Right atrium auricular region (tissue), 2 donors: ENCODE data around the gene FEN1. TPM values are rescaled to one million over a fixed set of nuclear protein-coding genes. Genes with fewer than 3 reads are reported as not detected.

ENCODE experiments used
- DNase-seq: peaks from one replicate; pipeline ENCODE4 v3.0.0-alpha.2; 2019; ENCODE audit warnings: low spot score
- H3K27ac ChIP-seq, 2 donors: fragments of 200-600 bp; sonication (generic); 1 replicate in 1 of 2; 2 replicates in 1 of 2; pipeline ENCODE4 v1.5.1; 2016 to 2019
- H3K27me3 ChIP-seq, 2 donors: fragments of 200-600 bp; sonication (generic); one replicate each; pipeline versions ENCODE4 v1.5.1 to v1.6.0; 2017 to 2019
- H3K36me3 ChIP-seq: fragments of 200-600 bp; sonication (generic); one replicate; pipeline ENCODE4 v1.5.1; 2016
- H3K4me1 ChIP-seq, 2 donors: fragments of 200-600 bp; sonication (generic); one replicate each; pipeline versions ENCODE4 v1.5.1 to v1.6.0; 2017 to 2019
- H3K4me3 ChIP-seq, 2 donors: fragments of 200-600 bp; sonication (generic); 1 replicate in 1 of 2; 2 replicates in 1 of 2; pipeline ENCODE4 v1.5.1; 2017 to 2019; ENCODE audit warnings: mild to moderate bottlenecking in 1 of 2, moderate library complexity in 1 of 2
- H3K9me3 ChIP-seq, 2 donors: fragments of 200-600 bp; sonication (generic); one replicate each; pipeline ENCODE4 v1.5.1; 2019
- CTCF ChIP-seq, 2 donors: fragments of 200-600 bp; sonication (generic); IDR thresholded peaks; one replicate each; pipeline ENCODE4 v1.5.1; 2019; ENCODE audit warnings: antibody characterized with exemption in 2 of 2
- total RNA-seq, 2 donors: library from RNA; depleted of rRNA; stranded (reverse); fragments of >200 nt; gene quantifications; one replicate each; pipeline ENCODE4 v1.1.0, GENCODE V29; 2016

FEN1 gene
- total RNA-seq, 2 donors from 2014 or later = 3.7 to 4.0 TPM

GRCh38 chr11:61771985-61772455, 20.7 kb upstream of the FEN1 start:
- H3K9me3 ChIP-seq = no peaks in the 10 kb centered on the region
- peaks cover 0 to 2% of the 10 kb centered on the region in 2 donors for H3K4me1 ChIP-seq
- no peak overlapping the region for H3K27ac ChIP-seq
- no peaks in the 10 kb centered on the region for H3K36me3 ChIP-seq
- H3K27me3 ChIP-seq = no peaks in the 10 kb centered on the region
- no peak for TF ChIP-seq CTCF (IDR thresholded peaks at IDR 0.05)
- DNase-seq = no peak
- no peak overlapping the region for H3K4me3 ChIP-seq

GRCh38 chr11:61773356-61773755, 19.4 kb upstream of the FEN1 start:
- Histone ChIP-seq H3K36me3 (no peaks in the 10 kb centered on the region), H3K27ac (no peak overlapping the region), H3K4me3 (no peak overlapping the region), H3K27me3 (no peaks in the 10 kb centered on the region), H3K9me3 (no peaks in the 10 kb centered on the region), H3K4me1 (peaks cover 0 to 10% of the 10 kb centered on the region in 2 donors)
- no peak for TF ChIP-seq CTCF (IDR thresholded peaks at IDR 0.05)
- no peak for DNase-seq

GRCh38 chr11:61773809-61774208, 18.9 kb upstream of the FEN1 start:
- DNase-seq = no peak
- Histone ChIP-seq H3K36me3 (no peaks in the 10 kb centered on the region), H3K4me1 (peaks cover 0 to 10% of the 10 kb centered on the region in 2 donors), H3K27me3 (no peaks in the 10 kb centered on the region), H3K27ac (no peak overlapping the region), H3K9me3 (no peaks in the 10 kb centered on the region), H3K4me3 (no peak overlapping the region)
- TF ChIP-seq CTCF (IDR thresholded peaks at IDR 0.05) = no peak

GRCh38 chr11:61774411-61774810, 18.3 kb upstream of the FEN1 start:
- no peak overlapping the region for H3K27ac ChIP-seq
- DNase-seq = no peak
- TF ChIP-seq CTCF (IDR thresholded peaks at IDR 0.05) = no peak
- H3K36me3 ChIP-seq = no peaks in the 10 kb centered on the region
- H3K4me1 ChIP-seq = peaks cover 0 to 10% of the 10 kb centered on the region in 2 donors
- H3K4me3 ChIP-seq = no peak overlapping the region
- H3K27me3 ChIP-seq = no peaks in the 10 kb centered on the region
- H3K9me3 ChIP-seq = no peaks in the 10 kb centered on the region

- H3K4me3 ChIP-seq = no peak overlapping the region
- no peak for TF ChIP-seq CTCF (IDR thresholded peaks at IDR 0.05)
- H3K27me3 ChIP-seq = no peaks in the 10 kb centered on the region
- H3K4me1 ChIP-seq = peaks cover 0 to 10% of the 10 kb centered on the region in 2 donors
- no peak for DNase-seq
- H3K36me3 ChIP-seq = no peaks in the 10 kb centered on the region
- no peak overlapping the region for H3K27ac ChIP-seq
- H3K9me3 ChIP-seq = no peaks in the 10 kb centered on the region
Observed at GRCh38 chr11:61775106-61775505, 17.6 kb upstream of the FEN1 start.
